Hepatocyte (in vitro differentiated cells): ENCODE results near the gene KCNQ4.

Experiments used
- EZH2phosphoT487 ChIP-seq: fragments of 200-600 bp; sonication (generic); IDR thresholded peaks from one replicate; pipeline ENCODE4 v1.6.1; 2018; ENCODE audit warnings: antibody characterized with exemption, mild to moderate bottlenecking, low read depth, moderate library complexity; ENCODE audit not compliant: unreplicated experiment, severe bottlenecking
- TF ChIP-seq, protein P1 (sequence below): fragments of 200-600 bp; sonication (generic); IDR thresholded peaks from 2 replicates; pipeline ENCODE4 v1.5.1; 2016; ENCODE audit warnings: antibody characterized with exemption, mild to moderate bottlenecking; ENCODE audit not compliant: poor library complexity

GRCh38 chr1:40781608-40781971, 2.0 kb upstream of the KCNQ4 start:
- TF ChIP-seq, protein P1, sequence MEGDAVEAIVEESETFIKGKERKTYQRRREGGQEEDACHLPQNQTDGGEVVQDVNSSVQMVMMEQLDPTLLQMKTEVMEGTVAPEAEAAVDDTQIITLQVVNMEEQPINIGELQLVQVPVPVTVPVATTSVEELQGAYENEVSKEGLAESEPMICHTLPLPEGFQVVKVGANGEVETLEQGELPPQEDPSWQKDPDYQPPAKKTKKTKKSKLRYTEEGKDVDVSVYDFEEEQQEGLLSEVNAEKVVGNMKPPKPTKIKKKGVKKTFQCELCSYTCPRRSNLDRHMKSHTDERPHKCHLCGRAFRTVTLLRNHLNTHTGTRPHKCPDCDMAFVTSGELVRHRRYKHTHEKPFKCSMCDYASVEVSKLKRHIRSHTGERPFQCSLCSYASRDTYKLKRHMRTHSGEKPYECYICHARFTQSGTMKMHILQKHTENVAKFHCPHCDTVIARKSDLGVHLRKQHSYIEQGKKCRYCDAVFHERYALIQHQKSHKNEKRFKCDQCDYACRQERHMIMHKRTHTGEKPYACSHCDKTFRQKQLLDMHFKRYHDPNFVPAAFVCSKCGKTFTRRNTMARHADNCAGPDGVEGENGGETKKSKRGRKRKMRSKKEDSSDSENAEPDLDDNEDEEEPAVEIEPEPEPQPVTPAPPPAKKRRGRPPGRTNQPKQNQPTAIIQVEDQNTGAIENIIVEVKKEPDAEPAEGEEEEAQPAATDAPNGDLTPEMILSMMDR = no peak
- no peak for TF ChIP-seq EZH2phosphoT487
